PC-9 (cell line): ENCODE data around the gene NAV3.

Experiments used
- EZH2 ChIP-seq: fragments of 200-600 bp; sonication (generic); IDR thresholded peaks from 2 replicates; pipeline ENCODE4 v1.8.0; 2017; ENCODE audit warnings: antibody characterized with exemption, low read depth
- TF ChIP-seq, protein P1 (sequence below): fragments of 200-600 bp; sonication (generic); conservative IDR thresholded peaks from 2 replicates; pipeline ENCODE4 v1.6.1; 2017; ENCODE audit warnings: mixed run types, antibody characterized with exemption, mild to moderate bottlenecking, moderate library complexity

DNA sequence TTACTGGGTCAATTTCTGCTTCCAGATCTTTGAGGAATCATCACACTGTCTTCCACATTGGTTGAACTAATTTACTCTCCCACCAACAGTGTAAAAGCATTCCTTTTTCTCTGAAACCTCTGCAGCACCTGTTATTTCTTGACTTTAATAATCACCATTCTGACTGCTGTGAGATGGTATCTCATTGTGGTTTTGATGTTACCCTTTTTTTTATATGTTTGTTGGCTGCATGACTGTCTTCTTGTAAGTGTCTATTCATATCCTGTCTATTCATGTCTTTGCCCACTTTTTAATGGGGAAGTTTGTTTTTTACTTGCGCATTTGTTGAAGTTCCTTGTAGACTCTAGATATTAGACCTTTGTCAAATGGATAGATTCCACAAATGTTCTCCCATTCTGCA, 324.9 kb downstream of the NAV3 start:
- TF ChIP-seq, protein P1, sequence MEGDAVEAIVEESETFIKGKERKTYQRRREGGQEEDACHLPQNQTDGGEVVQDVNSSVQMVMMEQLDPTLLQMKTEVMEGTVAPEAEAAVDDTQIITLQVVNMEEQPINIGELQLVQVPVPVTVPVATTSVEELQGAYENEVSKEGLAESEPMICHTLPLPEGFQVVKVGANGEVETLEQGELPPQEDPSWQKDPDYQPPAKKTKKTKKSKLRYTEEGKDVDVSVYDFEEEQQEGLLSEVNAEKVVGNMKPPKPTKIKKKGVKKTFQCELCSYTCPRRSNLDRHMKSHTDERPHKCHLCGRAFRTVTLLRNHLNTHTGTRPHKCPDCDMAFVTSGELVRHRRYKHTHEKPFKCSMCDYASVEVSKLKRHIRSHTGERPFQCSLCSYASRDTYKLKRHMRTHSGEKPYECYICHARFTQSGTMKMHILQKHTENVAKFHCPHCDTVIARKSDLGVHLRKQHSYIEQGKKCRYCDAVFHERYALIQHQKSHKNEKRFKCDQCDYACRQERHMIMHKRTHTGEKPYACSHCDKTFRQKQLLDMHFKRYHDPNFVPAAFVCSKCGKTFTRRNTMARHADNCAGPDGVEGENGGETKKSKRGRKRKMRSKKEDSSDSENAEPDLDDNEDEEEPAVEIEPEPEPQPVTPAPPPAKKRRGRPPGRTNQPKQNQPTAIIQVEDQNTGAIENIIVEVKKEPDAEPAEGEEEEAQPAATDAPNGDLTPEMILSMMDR, result no peak
- no peak for TF ChIP-seq EZH2
